GM19351 (cell line): Measurements from ENCODE around the gene TMEM145.

Experiments used
- ATAC-seq: cut with Tn5 transposase; IDR thresholded peaks from one replicate; pipeline ENCODE4 v1.9.1; 2021; ENCODE audit warnings: mild to moderate bottlenecking, moderate library complexity; ENCODE audit not compliant: unreplicated experiment

TMEM145 gene

GRCh38 chr19:42277821-42278451 is 35.2 kb upstream of the TMEM145 start:
- ATAC-seq = no peak

DNA sequence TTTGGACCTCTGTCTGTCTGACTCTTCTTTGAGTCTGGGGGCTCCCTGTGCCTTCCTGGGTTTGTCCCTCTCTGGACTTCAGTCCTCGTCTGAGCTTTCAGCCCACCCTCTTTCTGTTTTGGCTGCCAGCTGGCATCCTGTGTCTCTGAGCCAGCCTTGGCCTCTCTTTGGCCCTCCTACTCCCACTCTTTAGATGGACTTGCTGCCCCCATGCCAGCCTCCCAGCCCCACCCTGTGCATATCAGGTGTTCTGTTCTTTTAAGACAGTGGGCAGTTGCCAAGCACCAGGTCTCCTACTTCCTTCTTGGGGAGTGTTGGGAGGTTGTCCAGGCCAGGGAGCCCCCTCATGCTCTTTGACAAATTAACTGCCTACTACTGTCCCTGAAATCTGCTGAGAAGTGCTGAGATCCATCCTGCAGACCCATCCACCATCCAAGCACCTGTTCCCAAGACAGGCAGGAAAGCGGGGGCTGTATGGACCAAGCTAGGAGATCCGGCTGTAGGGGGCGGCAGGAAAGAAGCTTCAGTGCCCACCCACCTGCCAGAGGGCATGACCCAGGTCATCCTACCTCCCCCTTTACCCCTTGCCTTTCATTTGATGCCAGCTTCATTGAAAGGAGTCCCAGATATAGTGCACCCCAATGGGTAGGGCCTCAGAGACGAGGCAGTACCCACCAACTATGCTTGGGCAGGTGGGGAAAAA is 34.5 kb upstream of the TMEM145 start:
- no peak for ATAC-seq

DNA sequence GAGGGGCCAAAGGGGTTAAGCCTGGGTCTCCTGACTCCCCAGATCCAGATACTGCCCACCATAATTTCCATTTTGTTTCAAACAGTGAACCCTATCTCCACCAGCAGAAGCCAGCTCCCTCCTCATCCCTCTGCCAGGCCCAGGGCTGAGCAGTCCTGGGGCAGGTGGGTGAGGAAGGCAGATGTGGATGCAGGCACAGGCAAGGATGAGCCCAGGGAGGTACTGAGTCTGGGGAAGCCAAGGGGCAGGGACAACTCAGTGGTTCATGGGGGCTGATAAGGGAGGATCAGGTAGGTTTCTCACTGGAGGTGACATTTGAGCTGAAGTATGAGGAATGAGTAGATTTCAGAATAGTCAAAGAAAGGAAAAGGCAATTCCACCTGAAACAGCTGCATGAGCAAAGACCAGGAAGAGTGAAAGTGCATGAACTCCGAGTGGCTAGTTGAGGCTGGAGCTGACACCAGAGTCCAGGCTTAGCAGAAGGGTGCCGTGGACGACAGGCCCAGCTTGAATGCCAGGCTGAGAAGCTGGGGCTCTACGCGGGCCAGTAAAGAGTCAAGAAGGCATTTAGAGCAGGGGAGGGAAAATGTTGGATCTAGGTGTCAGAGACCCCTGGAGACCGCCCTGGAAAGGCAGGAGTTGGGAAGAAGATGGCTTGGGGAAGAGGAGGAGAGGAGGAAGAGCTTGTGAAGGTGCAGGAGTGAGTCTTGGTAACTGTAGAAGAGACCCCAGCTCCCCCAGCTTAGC is 33.8 kb upstream of the TMEM145 start:
- ATAC-seq = no peak

- ATAC-seq = peak; percentile 32
Observed at GRCh38 chr19:42279902-42280814, 33.0 kb upstream of the TMEM145 start.

GRCh38 chr19:42280815-42281145 is 32.3 kb upstream of the TMEM145 start:
- ATAC-seq = no peak

- ATAC-seq = no peak
Observed at GRCh38 chr19:42281146-42281826, 31.8 kb upstream of the TMEM145 start.

- ATAC-seq = no peak
Observed at GRCh38 chr19:42281827-42282762, 31.0 kb upstream of the TMEM145 start.

GRCh38 chr19:42282819-42283187 is 30.3 kb upstream of the TMEM145 start:
- no peak for ATAC-seq

- ATAC-seq = peak; percentile 36
Observed at GRCh38 chr19:42283188-42284065, 29.7 kb upstream of the TMEM145 start.

DNA sequence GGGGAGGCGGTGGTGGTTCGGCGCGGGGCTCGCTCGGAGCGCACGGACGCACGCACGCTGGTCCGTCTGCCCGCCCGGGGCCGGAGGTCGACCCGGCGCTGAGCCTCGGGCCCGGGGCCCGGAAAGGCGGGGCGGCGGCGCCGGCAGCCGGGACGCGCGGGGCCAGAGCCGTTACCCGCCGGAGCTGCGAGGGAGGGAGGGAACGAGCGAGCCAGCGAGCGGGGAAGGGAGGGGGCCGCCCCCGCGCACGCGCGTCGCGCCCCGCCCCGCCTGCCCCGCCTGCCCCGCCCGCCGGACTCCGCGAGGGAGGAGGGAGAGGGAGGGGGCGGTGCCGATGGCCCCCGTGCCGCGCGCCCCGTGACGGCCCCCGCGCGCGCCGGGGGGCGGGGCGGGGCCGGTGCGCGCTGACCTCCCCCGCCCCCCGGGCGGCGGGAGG is 29.0 kb upstream of the TMEM145 start:
- ATAC-seq = peak; percentile 27

- no peak for ATAC-seq
Observed at GRCh38 chr19:42284591-42285341, 28.3 kb upstream of the TMEM145 start.

DNA sequence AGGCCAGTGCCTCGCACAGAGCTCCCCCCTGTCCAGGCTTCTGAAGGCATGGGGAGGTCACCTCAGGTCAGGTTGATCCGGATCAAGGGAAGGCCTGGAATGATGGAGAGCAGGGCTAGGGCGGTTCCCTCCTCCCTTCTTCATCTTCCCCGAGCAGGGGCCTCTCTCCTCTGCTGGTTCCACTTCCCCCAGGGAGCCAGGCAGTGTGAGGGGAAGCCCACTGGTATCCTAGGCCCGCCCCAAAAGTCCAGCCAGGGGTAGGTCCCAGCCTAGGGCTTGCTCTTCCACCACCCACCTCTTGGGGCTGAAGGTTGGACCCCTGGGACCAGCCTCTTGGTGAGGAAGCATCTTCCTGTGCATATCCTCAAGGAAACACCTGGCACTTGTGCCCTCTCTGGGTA is 27.6 kb upstream of the TMEM145 start:
- no peak for ATAC-seq

- no peak for ATAC-seq
Observed at GRCh38 chr19:42285988-42286348, 27.1 kb upstream of the TMEM145 start.

GRCh38 chr19:42286349-42287016 is 26.6 kb upstream of the TMEM145 start:
- no peak for ATAC-seq

DNA sequence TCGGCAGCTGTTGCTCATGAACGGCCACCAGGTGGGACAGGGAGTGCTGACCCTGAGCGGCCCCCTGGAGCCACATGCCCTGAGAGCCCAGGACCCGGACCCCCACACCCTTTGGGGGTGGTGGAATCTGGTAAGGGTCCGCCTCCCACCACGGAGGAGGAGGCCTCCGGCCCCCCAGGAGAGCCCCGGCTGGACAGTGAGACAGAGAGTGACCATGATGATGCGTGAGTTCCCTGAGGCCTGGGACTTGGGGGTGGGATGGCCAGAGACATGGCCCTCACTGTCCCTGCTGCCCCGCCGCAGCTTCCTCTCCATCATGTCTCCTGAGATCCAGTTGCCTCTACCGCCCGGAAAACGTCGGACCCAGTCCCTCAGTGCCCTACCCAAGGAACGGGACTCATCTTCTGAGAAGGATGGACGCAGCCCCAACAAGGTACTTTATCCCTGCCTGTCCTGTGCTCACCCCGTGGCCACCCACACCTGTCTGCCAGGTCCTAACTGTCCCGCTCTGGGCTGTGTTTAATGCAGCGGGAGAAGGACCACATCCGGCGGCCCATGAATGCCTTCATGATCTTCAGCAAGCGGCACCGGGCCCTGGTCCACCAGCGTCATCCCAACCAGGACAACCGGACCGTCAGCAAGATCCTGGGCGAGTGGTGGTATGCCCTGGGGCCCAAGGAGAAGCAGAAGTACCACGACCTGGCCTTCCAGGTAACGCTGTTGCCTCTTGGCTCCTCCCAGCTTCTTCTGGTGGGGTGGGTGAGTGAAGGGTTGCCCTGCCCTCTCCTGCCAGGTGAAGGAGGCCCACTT is 25.9 kb upstream of the TMEM145 start:
- no peak for ATAC-seq

DNA sequence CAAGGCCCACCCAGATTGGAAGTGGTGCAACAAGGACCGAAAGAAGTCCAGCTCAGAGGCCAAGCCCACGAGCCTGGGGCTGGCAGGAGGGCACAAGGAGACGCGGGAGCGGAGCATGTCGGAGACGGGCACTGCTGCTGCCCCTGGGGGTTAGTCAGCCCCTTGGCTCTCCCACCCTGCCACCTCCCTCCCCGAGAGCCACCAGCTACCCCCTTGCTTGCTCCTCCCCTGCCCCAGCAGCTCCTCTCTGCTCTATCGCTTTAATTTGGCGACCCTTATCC is 25.3 kb upstream of the TMEM145 start:
- ATAC-seq = no peak

- ATAC-seq = no peak
Observed at GRCh38 chr19:42288387-42288786, 24.7 kb upstream of the TMEM145 start.
